GM19025 (cell line): ENCODE data around the gene NKIRAS2.

Experiments
- ATAC-seq: cut with Tn5 transposase; IDR thresholded peaks from one replicate; pipeline ENCODE4 v1.9.1; 2021; ENCODE audit warnings: mild to moderate bottlenecking, low read depth, moderate library complexity; ENCODE audit not compliant: unreplicated experiment

NKIRAS2 gene

DNA sequence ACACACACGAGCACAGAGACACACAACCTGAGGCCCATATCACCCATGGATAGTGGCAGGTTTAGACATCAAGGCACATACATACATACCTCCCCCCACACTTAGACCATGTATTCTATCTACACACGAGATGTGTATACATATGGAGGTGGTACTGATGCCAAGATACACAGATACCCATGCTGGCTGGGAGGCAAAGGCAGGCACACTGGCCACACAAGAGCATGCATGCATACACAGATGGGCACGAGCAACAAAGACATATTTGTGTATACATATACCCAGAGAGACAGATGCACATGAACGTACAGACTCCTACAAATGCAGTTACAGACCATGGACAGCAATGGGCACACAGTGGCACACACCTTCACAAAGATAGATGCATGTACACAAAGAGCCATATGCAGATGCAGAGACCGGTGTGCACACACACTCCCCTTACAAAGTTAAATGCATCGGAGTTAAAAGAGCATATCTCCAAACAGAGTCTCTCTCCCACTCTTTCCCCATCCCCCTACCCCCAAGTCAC is 32.5 kb downstream of the NKIRAS2 start:
- no peak for ATAC-seq

DNA sequence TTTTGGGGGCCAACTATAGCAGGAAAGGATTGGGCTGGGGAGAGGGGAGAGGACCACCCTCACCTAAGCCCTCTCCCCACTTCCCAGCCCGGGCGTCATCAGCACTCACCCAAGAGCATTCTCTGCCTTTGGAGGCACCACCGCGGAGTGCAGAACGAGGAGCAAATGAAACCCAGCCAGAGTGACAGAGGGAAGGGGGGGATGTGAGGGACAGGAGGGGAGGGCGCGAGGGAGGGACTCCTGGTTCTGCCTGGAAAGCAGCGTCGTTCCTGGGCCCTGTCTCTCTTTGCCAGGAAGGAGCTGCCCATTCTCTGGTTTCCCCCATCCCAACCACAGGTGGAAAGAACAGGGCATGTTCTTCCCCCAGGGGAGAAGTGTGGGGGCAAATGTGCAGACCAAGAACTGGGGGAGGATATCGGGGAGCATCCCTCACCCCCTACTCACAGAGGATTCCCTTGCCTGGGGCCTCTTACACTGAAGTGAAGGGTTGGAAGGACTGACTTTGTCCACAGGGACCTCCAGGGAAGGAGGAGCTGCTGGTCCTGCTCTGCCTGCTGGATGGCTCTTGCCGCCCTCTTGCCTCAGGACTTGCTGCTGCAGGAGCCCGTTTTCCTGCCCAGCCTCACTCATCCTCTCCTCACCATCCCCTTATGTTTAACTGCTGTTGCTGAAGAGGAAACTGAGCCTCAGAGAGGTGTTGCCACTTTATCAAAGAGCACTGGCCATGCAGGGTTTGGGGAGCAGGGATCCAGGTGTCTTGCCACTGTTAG is 34.0 kb downstream of the NKIRAS2 start:
- ATAC-seq: no peak

DNA sequence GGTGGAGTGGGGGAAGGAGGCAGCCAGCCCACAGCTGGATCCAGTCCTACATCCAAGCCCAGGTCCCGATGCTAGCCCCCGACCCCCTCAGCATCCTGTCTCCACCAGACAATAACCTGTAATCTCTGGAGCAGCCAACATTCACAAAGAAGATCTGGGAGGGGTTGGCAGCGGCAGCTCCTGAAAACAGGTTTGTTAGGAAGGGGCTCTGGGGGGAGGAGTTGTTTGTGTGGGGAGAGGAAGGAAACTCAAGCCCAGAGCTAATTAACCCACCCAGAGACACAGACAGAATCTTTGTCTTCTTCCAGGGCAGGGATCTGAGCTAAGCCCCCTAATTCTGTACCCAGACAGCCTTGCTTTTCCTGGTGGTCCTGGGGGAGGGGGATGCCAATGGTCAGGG is 35.1 kb downstream of the NKIRAS2 start:
- ATAC-seq: no peak

- ATAC-seq: no peak
Measured at GRCh38 chr17:42055496-42055895, 35.6 kb downstream of the NKIRAS2 start.

DNA sequence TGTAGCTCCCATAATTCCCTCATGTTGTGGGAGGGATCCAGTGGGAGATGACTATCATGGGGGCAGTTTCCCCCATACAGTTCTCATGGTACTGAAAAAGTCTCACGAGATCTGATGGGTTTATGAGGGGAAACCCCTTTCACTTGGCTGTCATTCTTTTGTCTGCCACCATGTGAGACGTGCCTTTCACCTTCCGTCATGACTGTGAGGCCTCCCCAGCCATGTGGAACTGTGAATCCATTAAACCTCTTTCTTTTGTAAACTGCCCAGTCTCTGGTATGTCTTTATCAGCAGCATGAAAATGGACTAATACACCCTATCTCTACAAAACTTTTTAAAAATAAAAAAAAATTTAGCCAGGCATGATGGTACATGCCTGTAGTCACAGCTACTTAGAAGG is 36.7 kb downstream of the NKIRAS2 start:
- ATAC-seq: no peak

DNA sequence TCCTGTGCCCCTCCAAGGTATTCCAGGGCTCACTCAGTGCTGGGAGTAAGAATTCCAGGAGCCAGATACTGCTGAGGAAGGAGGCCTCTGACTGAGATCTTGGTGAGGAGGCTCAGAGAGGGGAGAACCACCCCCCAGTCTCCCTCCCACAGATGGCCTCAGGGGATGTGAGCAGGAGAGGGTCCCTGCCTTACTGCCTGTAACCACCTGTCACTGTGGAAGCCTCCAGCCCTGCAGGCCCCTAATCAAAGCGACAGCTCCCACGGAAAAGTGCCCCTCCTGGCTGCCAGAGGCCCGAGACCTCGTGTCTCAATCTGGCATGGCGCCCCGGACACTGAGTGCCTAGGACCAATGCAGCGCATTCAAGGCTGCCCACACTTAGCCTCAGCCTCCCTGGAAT is 38.2 kb downstream of the NKIRAS2 start:
- no peak for ATAC-seq

GRCh38 chr17:42059815-42060214 is 39.9 kb downstream of the NKIRAS2 start:
- ATAC-seq: no peak

DNA sequence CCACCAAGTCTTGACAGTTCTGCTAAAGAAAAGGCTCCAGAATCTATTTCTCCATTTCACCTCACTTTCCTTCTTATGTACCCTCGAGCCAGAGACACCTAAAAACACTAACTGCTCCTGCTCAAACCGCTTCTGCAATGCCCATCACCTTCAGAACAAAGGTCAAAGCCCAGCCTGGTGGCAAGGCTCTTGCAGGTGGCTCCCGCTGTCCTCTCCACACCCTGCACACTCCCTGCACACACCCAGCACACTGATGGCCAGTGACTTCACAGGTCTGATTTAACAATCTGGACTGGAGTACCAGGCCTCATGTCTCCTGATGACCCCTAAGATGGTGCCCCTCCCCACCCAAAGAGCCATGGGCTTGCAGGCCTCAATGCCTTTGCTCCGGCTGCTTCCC is 40.3 kb downstream of the NKIRAS2 start:
- ATAC-seq: no peak

- ATAC-seq: no peak
Measured at GRCh38 chr17:42061646-42062487, 42.0 kb downstream of the NKIRAS2 start.

- ATAC-seq: no peak
Measured at GRCh38 chr17:42062681-42063080, 42.8 kb downstream of the NKIRAS2 start.

DNA sequence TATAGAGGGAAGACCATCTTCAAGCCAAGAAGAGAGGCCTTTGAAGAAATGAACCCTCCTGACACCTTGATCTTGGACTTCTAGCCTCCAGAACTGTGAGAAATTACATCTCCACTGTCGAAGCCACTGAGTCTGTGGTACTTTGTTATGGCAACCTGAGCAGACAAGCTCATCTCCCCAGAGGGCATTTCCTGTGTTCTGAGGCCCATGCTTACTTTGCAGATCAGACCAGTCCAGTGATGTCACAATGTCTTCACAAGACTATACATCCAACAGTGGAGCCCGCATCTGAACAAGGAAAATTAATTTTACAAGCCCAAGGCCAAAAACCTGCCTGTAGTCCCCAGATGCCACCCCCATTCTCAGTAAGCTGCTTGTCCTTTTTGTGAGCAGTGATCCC is 45.3 kb downstream of the NKIRAS2 start:
- no peak for ATAC-seq

DNA sequence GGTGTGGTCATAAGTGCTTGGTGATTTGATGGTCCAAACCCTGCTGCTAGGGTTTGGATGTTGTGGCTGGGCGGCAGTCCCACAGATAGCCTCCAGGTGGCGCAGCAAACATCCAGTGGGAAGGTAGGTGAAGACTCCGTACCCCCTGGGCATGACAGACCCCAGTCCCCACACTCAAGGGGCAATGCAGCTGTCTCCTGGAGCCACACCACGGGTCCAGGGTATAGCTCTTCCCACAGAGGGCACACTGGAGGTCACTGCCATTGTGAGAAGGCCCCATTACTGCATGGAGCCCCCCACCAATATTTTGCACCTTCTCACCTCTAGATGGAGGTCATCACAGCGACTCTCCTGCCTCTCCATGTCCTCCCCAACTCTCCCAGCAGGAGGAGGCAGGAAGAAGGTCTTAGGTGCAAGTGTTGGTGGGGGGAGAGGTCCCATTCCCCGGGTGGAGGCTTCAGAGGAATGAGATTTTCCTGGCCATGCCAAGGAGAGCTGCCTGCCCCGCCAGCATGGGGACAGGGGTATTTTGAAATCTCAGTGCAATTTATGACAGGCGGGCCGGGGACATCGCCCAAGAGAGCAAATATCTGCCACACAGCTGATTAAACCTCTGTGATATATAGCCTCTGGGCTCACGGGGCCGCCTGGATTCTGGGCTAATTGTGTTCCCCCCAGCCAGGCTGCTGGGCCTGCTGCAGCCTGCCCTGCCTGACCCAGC is 47.6 kb downstream of the NKIRAS2 start:
- ATAC-seq: no peak

- ATAC-seq: no peak
Measured at GRCh38 chr17:42068979-42069378, 49.1 kb downstream of the NKIRAS2 start.

DNA sequence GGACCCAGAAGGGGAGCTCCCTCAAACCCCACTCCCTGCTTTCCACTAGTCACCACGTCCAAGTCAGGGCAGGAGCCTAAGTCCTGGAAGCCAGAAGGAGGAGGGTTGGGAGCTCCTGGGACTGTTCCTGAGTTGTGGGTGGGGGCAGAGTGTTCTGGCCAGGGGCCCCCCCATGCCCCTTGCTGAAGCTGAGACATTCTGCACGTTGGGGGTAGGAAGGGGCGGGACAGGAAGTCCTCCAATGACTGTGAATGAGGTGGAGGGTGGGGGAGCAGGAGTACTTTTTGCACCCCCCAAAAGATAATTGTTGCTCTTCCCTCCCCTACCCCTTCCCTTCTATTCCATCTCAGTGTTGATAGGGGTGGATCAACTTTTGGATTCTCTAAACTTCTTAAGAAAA is 51.9 kb downstream of the NKIRAS2 start:
- ATAC-seq: no peak

DNA sequence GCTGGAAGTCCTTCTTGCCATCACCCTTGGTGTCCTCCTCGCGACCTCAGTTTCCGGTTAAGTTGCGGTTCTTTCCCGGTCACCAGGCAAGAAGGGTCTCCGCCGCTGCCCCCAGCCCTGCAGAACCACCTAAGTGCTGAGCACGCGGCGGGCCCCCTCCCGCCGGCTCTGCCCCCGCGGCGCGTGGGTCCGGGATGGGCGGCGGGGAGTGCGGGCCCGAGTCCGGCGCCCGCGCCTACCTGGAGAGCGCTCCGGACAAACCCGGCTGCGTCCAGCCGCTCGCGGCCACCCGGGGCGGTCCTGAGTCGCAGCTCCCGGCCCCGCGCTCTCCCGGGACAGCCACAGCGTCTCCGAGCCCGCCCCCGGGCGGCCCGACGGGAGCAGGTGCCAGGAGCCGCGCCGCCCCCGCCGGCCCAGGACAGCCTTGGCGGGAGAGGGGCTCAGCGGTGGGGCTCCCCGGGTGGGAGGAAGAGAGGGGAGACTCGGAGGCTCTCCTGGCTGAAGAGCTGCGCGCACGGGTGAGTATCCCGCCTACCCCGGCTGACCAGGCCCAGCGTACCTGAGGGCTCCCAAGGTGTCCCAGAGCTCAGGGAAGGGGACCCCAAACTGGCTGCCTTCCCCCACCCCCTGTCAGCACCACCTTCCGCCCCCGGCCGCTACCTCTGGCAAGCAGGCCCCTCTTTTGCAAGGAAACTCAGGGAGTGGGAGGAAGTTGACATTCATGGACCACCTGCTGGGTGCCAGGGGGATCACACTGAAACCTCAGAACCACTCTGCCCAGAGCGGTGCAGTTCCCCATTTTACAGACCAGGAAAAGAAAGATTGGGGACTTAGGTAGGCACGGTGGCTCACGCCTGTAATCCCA is 52.7 kb downstream of the NKIRAS2 start:
- ATAC-seq: no peak
